Erythroblast (primary cell): ENCODE measurements around the gene SYTL2.

Source experiments
- GATA1 ChIP-seq: IDR thresholded peaks from 2 replicates; pipeline ENCODE4 v1.6.1; 2011; ENCODE audit warnings: low read depth, mild to moderate bottlenecking, control low read depth, low read length, moderate library complexity
- POLR2A ChIP-seq: IDR thresholded peaks from 2 replicates; pipeline ENCODE4 v1.6.1; 2011; ENCODE audit warnings: mild to moderate bottlenecking, low read length

GRCh38 chr11:85647604-85648299 is 163.2 kb downstream of the SYTL2 start, which contains the start of gene TMEM126A:
- peak; percentile 97 for TF ChIP-seq POLR2A
- TF ChIP-seq GATA1: no peak
